Measurements from ENCODE around the gene TNNT3.
A peak's percentile ranks its signal among the peaks of the same experiment; 100 is the strongest.
"Not testable (repeated sequence)": the region's sequence is repeated elsewhere in the genome, so short reads cannot be mapped to it uniquely, and the experiment has no call there.

TNNT3 gene

DNA sequence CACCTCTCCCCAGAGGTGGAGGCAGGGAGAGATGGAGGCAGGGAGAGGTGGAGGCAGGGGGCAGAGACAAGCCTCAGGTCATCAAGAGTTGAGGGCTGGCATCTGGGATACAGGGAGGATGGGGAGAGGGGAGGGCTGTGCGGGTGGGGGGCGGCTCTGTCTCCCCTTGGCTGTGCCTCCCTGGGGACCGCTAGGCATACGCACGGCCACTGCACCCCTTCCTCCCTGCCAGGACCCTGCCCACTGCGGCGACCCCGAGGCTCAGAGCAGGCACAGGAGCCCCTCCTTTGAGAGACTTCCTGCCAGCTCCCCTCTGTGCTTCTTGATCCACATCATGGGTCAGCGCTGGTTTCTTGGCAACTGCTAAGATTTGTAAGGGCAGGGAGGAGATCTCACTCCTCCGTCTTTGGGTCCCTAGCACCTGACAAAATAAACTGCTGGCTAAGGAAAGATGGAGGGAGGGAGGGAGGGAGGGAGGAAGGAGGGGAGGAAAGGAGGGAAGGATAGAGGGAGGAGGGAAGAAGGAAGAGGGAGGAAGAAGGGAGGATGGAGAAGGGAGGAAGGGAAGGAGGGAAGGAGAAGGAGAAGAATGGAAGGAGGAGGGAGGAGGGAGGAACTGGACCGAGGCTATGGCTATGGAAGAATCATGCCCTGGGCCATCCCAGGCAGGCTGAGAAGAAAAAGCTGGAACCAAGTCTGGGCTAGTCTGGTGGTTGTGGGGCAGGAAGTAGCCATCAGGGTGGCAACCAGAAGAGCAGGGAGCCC, 46.3 kb upstream of the TNNT3 start:
- Histone ChIP-seq H3K27ac (peak overlapping the region; percentile 32 to 55), H3K27me3 (peaks cover 0 to 47% of the 10 kb centered on the region in 2 donors), H3K4me3 (no peak overlapping the region), H3K4me1 (peaks cover 0 to 71% (median 41%) of the 10 kb centered on the region in 4 donors), H3K36me3 (no peaks in the 10 kb centered on the region), H3K9me3 (no peaks in the 10 kb centered on the region)
- TF ChIP-seq, protein P1, sequence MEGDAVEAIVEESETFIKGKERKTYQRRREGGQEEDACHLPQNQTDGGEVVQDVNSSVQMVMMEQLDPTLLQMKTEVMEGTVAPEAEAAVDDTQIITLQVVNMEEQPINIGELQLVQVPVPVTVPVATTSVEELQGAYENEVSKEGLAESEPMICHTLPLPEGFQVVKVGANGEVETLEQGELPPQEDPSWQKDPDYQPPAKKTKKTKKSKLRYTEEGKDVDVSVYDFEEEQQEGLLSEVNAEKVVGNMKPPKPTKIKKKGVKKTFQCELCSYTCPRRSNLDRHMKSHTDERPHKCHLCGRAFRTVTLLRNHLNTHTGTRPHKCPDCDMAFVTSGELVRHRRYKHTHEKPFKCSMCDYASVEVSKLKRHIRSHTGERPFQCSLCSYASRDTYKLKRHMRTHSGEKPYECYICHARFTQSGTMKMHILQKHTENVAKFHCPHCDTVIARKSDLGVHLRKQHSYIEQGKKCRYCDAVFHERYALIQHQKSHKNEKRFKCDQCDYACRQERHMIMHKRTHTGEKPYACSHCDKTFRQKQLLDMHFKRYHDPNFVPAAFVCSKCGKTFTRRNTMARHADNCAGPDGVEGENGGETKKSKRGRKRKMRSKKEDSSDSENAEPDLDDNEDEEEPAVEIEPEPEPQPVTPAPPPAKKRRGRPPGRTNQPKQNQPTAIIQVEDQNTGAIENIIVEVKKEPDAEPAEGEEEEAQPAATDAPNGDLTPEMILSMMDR (IDR thresholded peaks at IDR 0.05), result no peak
- no peak for DNase-seq
- intact Hi-C loops (cut with DNase I; ENCODE audit: low total_unique reads), result no loop called here

DNA sequence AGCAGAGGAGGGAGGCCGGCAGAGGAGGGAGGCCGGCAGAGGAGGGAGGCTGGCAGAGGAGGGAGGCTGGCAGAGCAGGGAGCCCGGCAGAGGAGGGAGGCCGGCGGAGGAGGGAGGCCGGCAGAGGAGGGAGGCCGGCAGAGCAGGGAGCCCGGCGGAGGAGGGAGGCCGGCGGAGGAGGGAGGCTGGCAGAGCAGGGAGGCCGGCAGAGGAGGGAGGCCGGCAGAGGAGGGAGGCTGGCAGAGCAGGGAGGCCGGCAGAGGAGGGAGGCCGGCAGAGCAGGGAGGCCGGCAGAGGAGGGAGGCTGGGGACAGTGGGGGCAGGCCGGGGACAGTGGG, 45.7 kb upstream of the TNNT3 start:
- H3K4me3 ChIP-seq; H3K9me3 ChIP-seq; intact Hi-C loops (cut with DNase I; ENCODE audit: low total_unique reads); DNase-seq; H3K36me3 ChIP-seq: not testable (repeated sequence)
- Histone ChIP-seq H3K27me3 (peaks cover 0 to 42% of the 10 kb centered on the region in 2 donors), H3K4me1 (peaks cover 0 to 66% (median 36%) of the 10 kb centered on the region in 4 donors), H3K27ac (peak overlapping the region in 1 of 2 donors; percentile 55)

DNA sequence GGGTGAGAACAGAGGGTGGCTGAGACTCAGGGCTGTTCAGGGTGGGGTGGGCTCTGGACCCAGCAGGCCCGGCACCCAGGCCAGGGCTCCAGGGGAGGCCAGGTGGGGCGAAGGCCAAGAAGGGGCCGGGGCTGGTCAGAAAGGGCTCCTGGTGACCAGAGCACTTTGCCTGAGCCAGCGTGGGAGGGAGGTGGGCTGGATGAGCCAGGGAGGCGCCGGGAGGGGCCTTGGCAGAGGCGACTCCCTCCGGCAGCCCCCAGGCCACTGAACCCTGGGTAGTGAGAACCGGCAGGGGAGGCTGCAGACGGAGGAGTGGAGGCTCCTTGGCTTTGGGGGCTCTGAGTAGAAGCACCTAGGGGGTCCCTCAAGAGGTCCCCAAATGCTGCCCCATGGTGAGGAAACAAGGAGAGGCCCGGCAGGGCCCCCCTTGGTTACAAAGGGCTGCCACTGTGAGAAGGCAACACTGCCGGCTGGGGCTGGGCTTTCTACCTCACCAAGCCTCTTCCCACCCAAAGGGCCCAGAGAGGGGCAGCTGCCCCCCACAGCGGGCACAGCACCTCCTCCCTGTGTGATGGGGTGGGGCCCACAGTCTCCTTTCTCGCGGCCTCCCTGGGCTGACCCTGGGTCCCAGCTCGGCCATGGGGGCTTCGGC, 44.9 kb upstream of the TNNT3 start:
- DNase-seq, H3K9me3 ChIP-seq: not testable (repeated sequence)
- H3K27ac ChIP-seq, result peak overlapping the region; percentile 33 to 41

DNA sequence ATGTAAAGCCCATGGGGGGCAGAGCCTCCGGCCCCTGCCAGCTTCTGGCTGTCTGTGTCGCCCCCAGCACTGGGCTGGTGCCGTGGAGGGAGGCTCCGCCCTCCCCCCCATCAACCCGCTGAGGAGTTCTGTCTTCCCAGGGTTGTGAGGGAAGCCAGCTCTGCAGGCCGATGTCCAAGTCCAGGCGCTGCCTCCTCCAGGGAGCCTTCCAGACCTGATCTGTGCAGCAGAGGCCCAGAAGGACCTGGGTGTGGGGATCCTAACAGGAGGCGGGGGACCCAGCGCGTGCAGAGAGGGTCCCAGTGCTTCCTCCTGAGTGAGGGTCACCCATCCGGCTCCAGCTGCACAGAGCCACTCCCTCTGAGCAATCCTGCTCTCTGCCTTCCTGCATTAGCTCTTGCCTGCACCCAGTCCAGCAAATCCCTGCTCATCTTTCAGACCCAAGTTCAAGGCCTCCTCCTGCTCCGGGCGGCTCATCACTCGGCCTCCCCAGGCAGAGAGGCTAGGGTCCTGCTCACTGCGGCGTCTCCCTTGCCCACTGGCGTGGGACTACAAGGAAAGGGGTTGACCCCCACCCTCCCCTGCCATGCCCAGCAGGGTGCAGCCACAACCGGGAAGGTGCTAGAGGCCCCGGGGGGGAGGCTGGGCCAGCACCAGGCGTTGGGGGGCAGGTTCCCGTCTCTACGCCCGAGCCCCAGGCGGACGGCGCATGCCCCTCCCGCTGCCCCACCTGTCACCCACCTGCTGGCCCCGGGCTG, 44.2 kb upstream of the TNNT3 start:
- Histone ChIP-seq H3K4me1 (peaks cover 0 to 58% (median 29%) of the 10 kb centered on the region in 4 donors), H3K27ac (peak overlapping the region; percentile 33 to 68), H3K27me3 (peaks cover 0 to 31% of the 10 kb centered on the region in 2 donors), H3K36me3 (no peaks in the 10 kb centered on the region), H3K9me3 (no peaks in the 10 kb centered on the region), H3K4me3 (no peak overlapping the region)
- intact Hi-C loops (cut with DNase I; ENCODE audit: low total_unique reads), result loop anchor here (5.0 kb wide), 1 partner anchor 38 kb away; the partner anchor contains the start of gene TNNI2
- TF ChIP-seq, protein P1 (IDR thresholded peaks at IDR 0.05), result no peak
- peak in 1 of 2 donors; percentile 65 for DNase-seq

More for the DNA sequence above, 44.9 kb upstream of the TNNT3 start:
- Histone ChIP-seq H3K4me1 (peaks cover 0 to 60% (median 30%) of the 10 kb centered on the region in 4 donors), H3K27me3 (peaks cover 0 to 35% of the 10 kb centered on the region in 2 donors)
- H3K36me3 ChIP-seq, H3K4me3 ChIP-seq: not testable (repeated sequence)
- intact Hi-C loops (cut with DNase I; ENCODE audit: low total_unique reads), result loop anchor here (5.0 kb wide), 1 partner anchor 37 kb away; the partner anchor contains the start of gene TNNI2

DNA sequence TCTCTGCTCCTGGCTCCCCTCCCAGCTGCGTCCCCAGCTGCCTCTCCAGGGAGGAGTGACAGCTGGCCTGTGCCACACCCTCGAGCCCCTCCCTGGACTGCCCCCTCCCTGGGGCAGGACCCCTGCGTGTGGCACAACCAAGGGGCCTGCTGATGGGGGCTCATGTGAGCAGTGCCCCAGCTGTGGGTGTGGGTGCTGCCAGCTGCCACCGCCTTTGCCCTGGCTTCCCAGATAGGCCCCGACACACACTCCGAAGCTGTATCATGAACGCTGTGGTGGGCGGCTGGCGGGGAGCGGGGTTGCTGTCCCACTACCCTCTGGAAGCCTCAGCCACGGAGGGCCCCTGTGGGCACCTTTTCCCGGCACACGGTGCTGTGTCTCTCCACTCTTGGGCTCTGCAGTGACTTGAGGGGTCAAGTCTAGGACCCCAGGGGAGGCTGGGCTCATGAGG, 43.6 kb upstream of the TNNT3 start:
- intact Hi-C loops (cut with DNase I; ENCODE audit: low total_unique reads), result loop anchor here (5.0 kb wide), 1 partner anchor 39 kb away; the partner anchor contains the start of gene TNNI2

DNA sequence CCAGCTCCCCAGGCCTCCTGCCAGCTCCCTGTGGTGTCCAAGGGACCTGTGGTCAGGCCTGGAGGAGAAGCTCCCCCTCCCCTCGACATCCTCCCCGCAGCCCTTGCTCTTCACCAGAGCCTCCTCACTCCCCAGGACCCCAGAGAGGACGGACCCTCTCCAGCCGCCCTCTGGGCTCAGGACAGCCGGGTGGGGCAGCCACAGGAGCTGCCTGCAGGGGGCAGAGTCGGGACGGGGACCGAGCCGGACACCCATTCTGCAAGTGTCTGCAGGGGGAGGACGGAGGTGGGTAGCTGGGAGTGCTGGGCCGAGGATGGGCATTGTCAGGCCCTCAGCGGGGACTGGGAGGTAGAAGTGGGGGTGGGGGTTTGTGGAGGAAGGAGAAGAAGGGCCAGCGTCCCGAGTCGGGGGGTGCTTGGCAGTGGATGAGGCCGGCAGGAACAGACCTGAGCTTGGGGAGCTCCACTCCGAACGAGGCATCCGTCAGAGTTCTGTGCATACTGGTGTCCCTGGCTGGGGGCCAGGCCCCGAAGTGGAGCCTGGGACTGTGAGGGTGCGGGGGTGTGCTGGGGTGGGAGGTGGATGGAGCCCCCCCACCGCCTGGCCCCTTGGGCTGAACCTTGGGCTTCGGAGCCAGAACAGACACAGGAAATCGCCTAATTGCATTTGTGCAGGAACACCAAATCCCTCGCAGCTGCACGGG, 43.0 kb upstream of the TNNT3 start:
- DNase-seq, result peak; percentile 47 to 80
- Histone ChIP-seq H3K27me3 (peaks cover 0 to 23% of the 10 kb centered on the region in 2 donors), H3K9me3 (no peaks in the 10 kb centered on the region), H3K4me3 (no peak overlapping the region), H3K4me1 (peaks cover 0 to 58% (median 25%) of the 10 kb centered on the region in 4 donors), H3K27ac (peak overlapping the region; percentile 50 to 68), H3K36me3 (no peaks in the 10 kb centered on the region)
- intact Hi-C loops (cut with DNase I; ENCODE audit: low total_unique reads), result loop anchor here (5.0 kb wide), 1 partner anchor 39 kb away; the partner anchor contains the start of gene TNNI2
- TF ChIP-seq, protein P1 (IDR thresholded peaks at IDR 0.05), result peak; percentile 20 to 32

More for the DNA sequence above, 43.6 kb upstream of the TNNT3 start:
- peaks cover 0 to 58% (median 25%) of the 10 kb centered on the region in 4 donors for H3K4me1 ChIP-seq
- DNase-seq, result peak in 1 of 2 donors; percentile 59
- H3K4me3 ChIP-seq, H3K36me3 ChIP-seq, H3K9me3 ChIP-seq: not testable (repeated sequence)
- peak overlapping the region; percentile 50 to 68 for H3K27ac ChIP-seq
- peaks cover 0 to 27% of the 10 kb centered on the region in 2 donors for H3K27me3 ChIP-seq

Data from tibial artery (tissue), 4 donors.